H1 (cell line): ENCODE data around the gene CFAP65. TPM values are rescaled to one million over a fixed set of nuclear protein-coding genes. Genes with fewer than 3 reads are reported as not detected.
A peak's percentile ranks its signal among the peaks of the same experiment; 100 is the strongest.

ENCODE experiments used
- CTCF ChIA-PET: fragments of 300-600 bp; sonication (Branson Sonifier 250); formaldehyde crosslinking; loops from one replicate; lab custom pipeline; 2021; ENCODE audit not compliant: partially characterized antibody; lab: Charles Lee
- POLR2A ChIA-PET: fragments of 300-600 bp; sonication (Branson Sonifier 250); formaldehyde crosslinking; loops from one replicate; lab custom pipeline; 2021; ENCODE audit warnings: inconsistent platforms; ENCODE audit not compliant: partially characterized antibody; lab: Charles Lee
- DNase-seq, 2 experiments: peaks; one replicate each; pipeline versions ENCODE4 v3.0.0 to v3.0.0-alpha.2; 2010 to 2022; ENCODE audit warnings: low spot score in 2 of 2, low read depth in 1 of 2, mixed read lengths in 1 of 2
- FAIRE-seq: peaks from 2 replicates; lab custom pipeline; 2011; peaks lifted over from hg19 to GRCh38; lab: Jason Lieb, UNC
- H2AFZ ChIP-seq: 2 replicates; pipeline ENCODE4 v1.8.1; 2012; ENCODE audit warnings: low read length, inconsistent platforms
- H2AK5ac ChIP-seq: 2 replicates; pipeline ENCODE4 v1.6.1; 2013; ENCODE audit warnings: low read depth, low read length
- H2BK120ac ChIP-seq: replicated peaks from 2 replicates; pipeline ENCODE3; 2013; ENCODE audit warnings: low read depth, low read length, inconsistent platforms
- H2BK12ac ChIP-seq: 2 replicates; pipeline ENCODE4 v1.6.1; 2013; ENCODE audit warnings: low read depth, low read length
- H2BK15ac ChIP-seq: 2 replicates; pipeline ENCODE4 v1.6.1; 2013; ENCODE audit warnings: low read length
- H2BK20ac ChIP-seq: 2 replicates; pipeline ENCODE4 v1.6.1; 2013; ENCODE audit warnings: low read length
- H2BK5ac ChIP-seq: 2 replicates; pipeline ENCODE4 v1.6.1; 2013; ENCODE audit warnings: low read depth, low read length
- H3K14ac ChIP-seq: 2 replicates; pipeline ENCODE4 v1.6.1; 2013; ENCODE audit warnings: inconsistent platforms; ENCODE audit not compliant: insufficient read length
- H3K18ac ChIP-seq: 2 replicates; pipeline ENCODE4 v1.6.1; 2013; ENCODE audit warnings: low read length; ENCODE audit errors: extremely low read depth
- H3K23ac ChIP-seq: 2 replicates; pipeline ENCODE4 v1.6.1; 2013; ENCODE audit warnings: inconsistent platforms; ENCODE audit not compliant: insufficient read length
- H3K23me2 ChIP-seq: 2 replicates; pipeline ENCODE4 v1.6.1; 2013; ENCODE audit warnings: low read depth, low read length
- H3K27ac ChIP-seq: 2 replicates; pipeline ENCODE4 v1.6.1; 2011; ENCODE audit warnings: low read depth, low read length, inconsistent platforms
- H3K27me3 ChIP-seq, 4 experiments: replicated peaks in 1 of 4; 1 replicate in 1 of 4; 2 replicates in 3 of 4; pipeline versions ENCODE4 v1.6.1 to v1.8.1; 2011 to 2013; ENCODE audit warnings: low read length in 3 of 4, mild to moderate bottlenecking in 3 of 4, inconsistent platforms in 2 of 4, mixed read lengths in 2 of 4, moderate library complexity in 1 of 4; ENCODE audit not compliant: control insufficient read depth in 3 of 4, insufficient read depth in 3 of 4; ENCODE audit errors: extremely low read depth in 1 of 4
- H3K36me3 ChIP-seq, 4 experiments: 2 replicates each; pipeline versions ENCODE4 v1.6.1 to v1.8.1; 2011 to 2013; ENCODE audit warnings: mild to moderate bottlenecking in 4 of 4, low read length in 3 of 4, moderate library complexity in 2 of 4, control low read depth in 1 of 4, inconsistent platforms in 1 of 4; ENCODE audit not compliant: insufficient read depth in 4 of 4, control insufficient read depth in 2 of 4
- H3K4ac ChIP-seq: replicated peaks from 2 replicates; pipeline ENCODE3; 2013; ENCODE audit warnings: low read length, low read depth, mixed read lengths, inconsistent platforms; ENCODE audit not compliant: insufficient read length
- H3K4me1 ChIP-seq, 4 experiments: replicated peaks in 1 of 4; 1 replicate in 1 of 4; 2 replicates in 3 of 4; pipeline versions ENCODE4 v1.6.1 to v1.8.1; 2011 to 2013; ENCODE audit warnings: low read length in 3 of 4, inconsistent platforms in 2 of 4, mixed read lengths in 1 of 4; ENCODE audit not compliant: insufficient read depth in 4 of 4, control insufficient read depth in 3 of 4
- H3K4me2 ChIP-seq, 2 experiments: 2 replicates each; pipeline versions ENCODE4 v1.6.1 to v1.8.1; 2011 to 2013; ENCODE audit warnings: low read depth in 2 of 2, low read length in 2 of 2, control low read depth in 1 of 2, inconsistent platforms in 1 of 2, mild to moderate bottlenecking in 1 of 2; ENCODE audit not compliant: insufficient read depth in 1 of 2
- H3K4me3 ChIP-seq, 4 experiments: fragments of 200-600, 300-600 bp in 1 of 4; sonication (generic), shearing (Covaris generic), sonication (Bioruptor Twin) in 1 of 4; 2 replicates each; pipeline versions ENCODE4 v1.5.1 to v1.8.1; 2011 to 2016; ENCODE audit warnings: low read length in 4 of 4, low read depth in 3 of 4, control low read depth in 2 of 4, inconsistent platforms in 2 of 4, mild to moderate bottlenecking in 2 of 4, mixed read lengths in 1 of 4, moderate library complexity in 1 of 4; ENCODE audit not compliant: insufficient read depth in 2 of 4; ENCODE audit errors: extremely low read depth in 1 of 4
- H3K56ac ChIP-seq: replicated peaks from 2 replicates; pipeline ENCODE3; 2013; ENCODE audit warnings: low read depth, mild to moderate bottlenecking, mixed read lengths, low read length, inconsistent platforms; ENCODE audit not compliant: insufficient read length
- H3K79me1 ChIP-seq: 2 replicates; pipeline ENCODE4 v1.6.1; 2013; ENCODE audit warnings: low read depth, low read length, control low read depth
- H3K79me2 ChIP-seq, 2 experiments: 2 replicates each; pipeline versions ENCODE4 v1.6.1 to v1.8.1; 2012 to 2013; ENCODE audit warnings: low read length in 2 of 2, mild to moderate bottlenecking in 2 of 2, inconsistent platforms in 1 of 2; ENCODE audit not compliant: insufficient read depth in 2 of 2, control insufficient read depth in 1 of 2
- H3K9ac ChIP-seq, 4 experiments: replicated peaks in 1 of 4; 1 replicate in 1 of 4; 2 replicates in 3 of 4; pipeline versions ENCODE4 v1.6.1 to v1.8.1; 2011 to 2013; ENCODE audit warnings: low read depth in 3 of 4, low read length in 3 of 4, control low read depth in 2 of 4, mild to moderate bottlenecking in 2 of 4, moderate library complexity in 2 of 4, inconsistent platforms in 1 of 4; ENCODE audit errors: extremely low read depth in 1 of 4
- H3K9me3 ChIP-seq, 2 experiments: 2 replicates each; pipeline versions ENCODE4 v1.6.1 to v1.8.1; 2012 to 2013; ENCODE audit warnings: mild to moderate bottlenecking in 2 of 2, moderate library complexity in 2 of 2, control low read depth in 1 of 2, inconsistent platforms in 1 of 2, low read depth in 1 of 2, low read length in 1 of 2, mixed read lengths in 1 of 2; ENCODE audit not compliant: insufficient read depth in 2 of 2
- H4K20me1 ChIP-seq, 2 experiments: replicated peaks in 1 of 2; 2 replicates each; pipeline versions ENCODE3 to v1.8.1; 2011 to 2013; ENCODE audit warnings: inconsistent platforms in 2 of 2, low read length in 2 of 2, mild to moderate bottlenecking in 1 of 2; ENCODE audit not compliant: insufficient read depth in 2 of 2, control insufficient read depth in 1 of 2
- H4K5ac ChIP-seq: 2 replicates; pipeline ENCODE4 v1.6.1; 2013; ENCODE audit warnings: low read length, low read depth, mixed read lengths, inconsistent platforms; ENCODE audit not compliant: insufficient read length
- H4K8ac ChIP-seq: 2 replicates; pipeline ENCODE4 v1.8.0; 2013; ENCODE audit warnings: mild to moderate bottlenecking, moderate library complexity, low read length, inconsistent platforms; ENCODE audit not compliant: insufficient read depth; ENCODE audit errors: extremely low read depth
- H4K91ac ChIP-seq: replicated peaks from 2 replicates; pipeline ENCODE3; 2013; ENCODE audit warnings: low read length, mixed read lengths, inconsistent platforms; ENCODE audit not compliant: insufficient read length
- ASH2L ChIP-seq: fragments of 200-600, 300-600 bp; sonication (generic); IDR thresholded peaks from one replicate; pipeline ENCODE4 v1.7.1; 2017; ENCODE audit warnings: low read length
- MAX ChIP-seq: IDR thresholded peaks from 2 replicates; pipeline ENCODE4 v1.6.1; 2012; ENCODE audit warnings: inconsistent platforms
- RNF2 ChIP-seq: fragments of 200-900, 300-1000 bp; sonication (generic); IDR thresholded peaks from 2 replicates; pipeline ENCODE4 v1.7.1; 2016; ENCODE audit warnings: borderline replicate concordance, low read depth, mild to moderate bottlenecking, antibody characterized with exemption, low read length; ENCODE audit not compliant: poor library complexity, severe bottlenecking; ENCODE audit errors: missing control alignments
- RXRA ChIP-seq: IDR thresholded peaks from 2 replicates; pipeline ENCODE4 v1.6.1; 2011; ENCODE audit warnings: low read depth, mild to moderate bottlenecking, low read length, moderate library complexity; ENCODE audit not compliant: insufficient read depth
- SAP30 ChIP-seq: fragments of 300-600 bp; sonication (generic); IDR thresholded peaks from 2 replicates; pipeline ENCODE4 v1.7.1; 2012; ENCODE audit warnings: low read length, moderate library complexity, mild to moderate bottlenecking, inconsistent platforms; ENCODE audit not compliant: insufficient read depth, insufficient replicate concordance
- SP2 ChIP-seq: IDR thresholded peaks from 2 replicates; pipeline ENCODE4 v1.6.1; 2012; ENCODE audit warnings: mild to moderate bottlenecking, low read length, inconsistent platforms
- WGBS, 2 experiments: shearing (Covaris generic) in 1 of 2; methylation state at CpG; one replicate each; pipeline versions ENCODE4 v1.1.6 to v1.1.7; 2013 to 2015; ENCODE audit warnings: low lambda C conversion rate in 2 of 2, mixed read lengths in 2 of 2, inconsistent platforms in 1 of 2, low coverage in 1 of 2, missing lambda C conversion rate in 1 of 2; ENCODE audit not compliant: insufficient replicate concordance in 2 of 2, insufficient coverage in 1 of 2, insufficient read length in 1 of 2; ENCODE audit errors: extremely low coverage in 1 of 2, missing lambda C conversion rate in 1 of 2; 5-methylcytosine and 5-hydroxymethylcytosine counted together
- polyA plus RNA-seq, 7 experiments: library from polyadenylated mRNA; depleted of rRNA in 3 of 7; stranded (reverse) in 5 of 7; unstranded in 2 of 7; fragments of >200 nt in 5 of 7; fragments of 200-250 nt in 2 of 7; gene quantifications; 1 replicate in 5 of 7; 2 replicates in 1 of 7; 4 replicates in 1 of 7; pipeline versions ENCODE4 v1.2.1 to v1.2.3, GENCODE V29; 2011 to 2013; ENCODE audit warnings: missing spikeins in 2 of 7, mixed read lengths in 2 of 7
- total RNA-seq: library from RNA; stranded (reverse); fragmentation: NEBNext Ultra II Directional; extraction: Animal tissue kit (Norgen Biotek cat#: 25700); gene quantifications from 2 replicates; pipeline ENCODE4 v1.2.1, GENCODE V29; 2021
- TF ChIP-seq, protein P1 (sequence below): IDR thresholded peaks from 2 replicates; pipeline ENCODE4 v1.6.1; 2012; ENCODE audit warnings: inconsistent platforms

Gene CFAP65
- total and polyA plus RNA-seq, 2 of the 8 experiments (the other 6 are each of a cell fraction or from before 2014, with no cell fraction given), result 0.19 to 0.45 TPM

DNA sequence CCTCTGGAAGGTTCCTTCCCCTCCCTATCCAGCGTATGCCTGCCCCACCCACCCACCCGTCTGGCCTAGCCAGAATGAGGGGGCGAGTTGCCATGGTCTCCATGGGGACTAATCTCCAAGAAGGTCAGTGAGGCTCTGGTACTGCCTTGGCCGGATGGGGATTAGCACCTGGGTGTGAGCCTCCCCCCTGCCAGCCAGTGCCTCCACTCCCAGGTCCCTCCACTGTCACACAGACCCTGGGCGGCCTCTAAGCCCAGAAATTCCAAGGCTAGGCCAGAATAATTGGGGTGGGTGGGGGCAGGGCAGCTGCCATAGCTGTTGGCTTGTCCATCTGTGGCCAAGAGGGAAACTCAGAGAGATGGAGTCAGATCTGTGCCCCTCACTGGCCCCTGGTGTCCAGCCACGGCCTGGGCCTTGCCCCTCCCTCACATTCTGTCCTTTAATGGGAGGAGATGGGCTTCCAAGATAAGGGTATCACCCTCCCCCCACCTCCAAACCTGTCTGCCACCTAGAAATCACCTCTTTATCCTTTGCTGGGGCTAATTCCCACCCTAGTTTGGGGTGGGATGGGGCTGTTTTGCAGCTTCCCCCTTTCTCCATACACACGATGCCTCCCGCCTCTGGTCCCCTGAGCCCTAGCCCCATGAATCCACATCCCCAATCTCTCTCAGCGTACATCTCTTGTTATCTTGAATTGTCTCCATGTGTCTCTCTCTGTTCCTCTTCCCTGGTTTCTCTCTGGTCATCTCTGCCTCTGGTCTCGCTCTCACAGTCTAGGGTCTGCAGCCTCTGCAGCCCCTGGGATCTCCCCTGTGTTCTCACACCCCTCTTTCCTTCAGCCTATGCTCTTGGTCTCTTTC is 42.1 kb downstream of the CFAP65 start:
- TF ChIP-seq RNF2 (no peak), SP2 (no peak), MAX (no peak), SAP30 (no peak), ASH2L (no peak), RXRA (no peak)
- TF ChIP-seq, protein P1, sequence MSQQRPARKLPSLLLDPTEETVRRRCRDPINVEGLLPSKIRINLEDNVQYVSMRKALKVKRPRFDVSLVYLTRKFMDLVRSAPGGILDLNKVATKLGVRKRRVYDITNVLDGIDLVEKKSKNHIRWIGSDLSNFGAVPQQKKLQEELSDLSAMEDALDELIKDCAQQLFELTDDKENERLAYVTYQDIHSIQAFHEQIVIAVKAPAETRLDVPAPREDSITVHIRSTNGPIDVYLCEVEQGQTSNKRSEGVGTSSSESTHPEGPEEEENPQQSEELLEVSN, result no peak
- Histone ChIP-seq H3K36me3 (0 out of 8 replicates have a peak, but pooled peaks cover 0 to 5% (median 0%) of the 10 kb centered on the region in 4 experiments), H2BK20ac (peak overlapping the region; percentile 43; the same call in 1 of the 2 replicates), H3K23ac (no peak overlapping the region), H3K4me2 (peak overlapping the region; percentile 52 to 60; a peak in 3 of 4 replicates), H3K9ac (no peak overlapping the region), H3K4me1 (peaks cover 0 to 38% (median 24%) of the 10 kb centered on the region in 4 experiments; a peak in 6 of 7 replicates), H4K20me1 (peaks cover 15 to 20% of the 10 kb centered on the region in 2 experiments), H4K91ac (no peak overlapping the region), H3K23me2 (peaks cover 12% of the 10 kb centered on the region; the same call in 1 of the 2 replicates), H3K14ac (no peak overlapping the region), H4K8ac (no peak overlapping the region), H3K27ac (no peak overlapping the region), H3K4ac (no peak overlapping the region), H2BK5ac (peak overlapping the region; percentile 60; the same call in 1 of the 2 replicates), H3K79me2 (no peaks in the 10 kb centered on the region), H3K27me3 (peaks cover 96 to 100% (median 98%) of the 10 kb centered on the region in 4 experiments), H3K9me3 (no peaks in the 10 kb centered on the region), H4K5ac (no peak overlapping the region), H2BK12ac (peak overlapping the region; percentile 84; the same call in 1 of the 2 replicates), H3K79me1 (no peaks in the 10 kb centered on the region), H2BK15ac (no peak overlapping the region), H3K18ac (peak overlapping the region; percentile 71), H2AFZ (no peak overlapping the region), H2BK120ac (no peak overlapping the region), H3K4me3 (peak overlapping the region in 1 of 4 experiments; percentile 42; a peak in 4 of 8 replicates), H2AK5ac (no peak overlapping the region; the same call in 1 of the 2 replicates), H3K56ac (no peak overlapping the region)
- POLR2A ChIA-PET, result interaction anchor here (0.9 to 1.8 kb wide), 3 partner anchors 11 to 118 kb away, joined by 3 to 4 read pairs (median 3); partner anchors contain the start of gene FEV
- no peak for DNase-seq
- FAIRE-seq, result no peak
- CTCF ChIA-PET, result interaction anchor here (0.6 to 19.5 kb wide), 11 partner anchors 9 to 155 kb away, joined by 3 to 284 read pairs (median 3); partner anchors contain the start of gene FEV
- 26% methylated on average over 7 of the region's 10 CpGs; no CpG with 5 or more reads in 1 of the 2 experiments for WGBS, 2 experiments
